ENCODE results near the gene PRPS2.

The PRPS2 gene

DNA sequence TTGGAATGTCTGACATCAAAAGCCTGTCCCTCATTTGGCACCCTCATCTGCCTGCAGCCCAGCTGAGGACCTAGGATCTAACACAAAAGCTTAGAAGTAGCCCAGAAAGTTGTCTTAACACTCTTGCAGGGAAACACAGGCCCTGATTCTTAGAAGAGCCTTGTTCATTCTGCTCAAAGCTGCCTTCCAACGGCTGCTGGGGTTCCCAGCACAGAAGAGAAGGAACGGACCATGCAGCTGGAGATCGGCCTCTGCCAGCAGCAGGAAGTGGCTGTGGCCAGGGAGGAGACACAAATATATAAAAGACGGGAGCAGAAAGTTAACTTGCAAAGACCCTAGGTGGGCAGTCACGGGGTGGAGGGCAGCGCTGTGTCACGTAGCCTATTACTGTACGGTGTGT is 20.4 kb downstream of the PRPS2 start:
- in situ Hi-C loops (cut with MboI; ENCODE audit: low sequenced_read_pairs) = loop anchor here (25.0 kb wide), 1 partner anchor 676 kb away; no protein-coding TSS in a partner anchor

DNA sequence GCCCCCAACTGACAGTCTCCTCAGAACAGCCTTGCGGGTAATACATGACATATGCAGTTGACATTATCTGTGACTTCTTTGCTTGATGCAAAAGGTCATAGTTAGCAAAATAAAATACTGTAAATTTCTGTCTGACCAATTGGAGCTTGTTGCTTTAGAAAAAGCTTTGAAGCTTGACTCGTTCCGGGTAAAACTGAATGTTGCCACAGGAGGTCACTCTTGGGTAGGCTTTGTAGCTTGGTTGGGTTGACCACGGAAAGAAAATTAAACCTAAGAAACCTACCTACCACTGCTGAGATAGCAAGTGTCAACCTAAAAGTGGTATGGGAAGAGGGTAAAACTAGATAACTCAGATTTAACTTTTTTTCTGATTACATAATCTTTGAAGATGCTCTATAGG is 23.2 kb downstream of the PRPS2 start:
- in situ Hi-C loops (cut with MboI; ENCODE audit: low sequenced_read_pairs) = loop anchor here (25.0 kb wide), 1 partner anchor 673 kb away; no protein-coding TSS in a partner anchor

DNA sequence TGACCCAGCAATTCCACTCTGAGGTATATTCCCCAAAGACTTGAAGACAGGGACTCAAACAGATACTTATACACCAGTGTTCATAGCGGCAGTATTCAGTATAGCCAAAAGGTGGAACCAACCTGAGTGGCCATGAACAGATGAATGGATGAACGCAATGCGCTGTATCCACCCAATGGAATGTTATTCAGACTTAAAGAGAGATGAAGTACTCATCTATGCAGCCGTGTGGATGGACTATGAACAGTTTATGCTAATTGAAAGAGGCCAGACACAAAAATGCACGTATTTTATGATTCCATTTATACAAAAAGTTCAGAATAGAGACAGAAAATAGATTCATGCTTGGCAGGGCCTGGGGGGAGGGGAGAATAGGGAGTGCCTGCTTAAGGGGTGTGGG is 26.3 kb downstream of the PRPS2 start:
- in situ Hi-C loops (cut with MboI; ENCODE audit: low sequenced_read_pairs) = loop anchor here (25.0 kb wide), 1 partner anchor 670 kb away; no protein-coding TSS in a partner anchor

DNA sequence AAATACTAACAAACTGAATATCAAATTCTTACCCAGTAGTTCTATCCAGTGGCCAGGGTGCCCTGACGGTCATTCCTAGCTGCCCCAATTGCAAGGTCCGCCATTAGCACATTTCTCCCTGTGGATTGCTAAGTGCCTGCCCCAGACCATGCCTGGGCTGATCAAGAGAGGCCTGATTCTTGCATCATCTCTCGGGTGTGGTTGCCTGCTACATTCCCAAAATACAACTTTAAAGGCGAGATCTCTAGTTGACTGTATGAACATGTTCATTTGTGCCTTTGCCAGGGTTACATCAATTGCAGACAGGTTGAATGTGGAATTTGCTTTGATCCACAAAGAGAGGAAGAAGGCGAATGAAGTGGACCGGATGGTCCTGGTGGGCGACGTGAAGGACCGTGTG is 28.0 kb downstream of the PRPS2 start:
- in situ Hi-C loops (cut with MboI; ENCODE audit: low sequenced_read_pairs) = loop anchor here (25.0 kb wide), 1 partner anchor 668 kb away; no protein-coding TSS in a partner anchor

DNA sequence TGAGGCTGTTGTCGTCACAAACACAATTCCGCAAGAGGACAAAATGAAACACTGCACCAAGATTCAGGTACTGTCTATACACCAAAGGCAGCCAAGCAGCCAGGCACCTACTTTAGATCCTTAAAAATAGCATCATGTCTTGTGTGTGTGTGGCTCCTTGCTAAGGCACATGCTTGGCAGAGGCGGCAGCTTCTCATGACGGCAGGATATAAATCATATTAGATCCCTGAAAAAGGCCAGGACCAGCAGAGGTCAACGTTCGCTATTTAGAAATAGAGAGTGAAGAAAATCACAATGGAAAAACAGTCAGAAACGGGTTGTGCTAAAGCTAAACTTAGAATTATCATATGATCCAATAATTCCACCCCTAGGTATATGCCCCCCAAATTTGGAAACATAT is 29.5 kb downstream of the PRPS2 start:
- in situ Hi-C loops (cut with MboI; ENCODE audit: low sequenced_read_pairs) = loop anchor here (25.0 kb wide), 1 partner anchor 667 kb away; no protein-coding TSS in a partner anchor

DNA sequence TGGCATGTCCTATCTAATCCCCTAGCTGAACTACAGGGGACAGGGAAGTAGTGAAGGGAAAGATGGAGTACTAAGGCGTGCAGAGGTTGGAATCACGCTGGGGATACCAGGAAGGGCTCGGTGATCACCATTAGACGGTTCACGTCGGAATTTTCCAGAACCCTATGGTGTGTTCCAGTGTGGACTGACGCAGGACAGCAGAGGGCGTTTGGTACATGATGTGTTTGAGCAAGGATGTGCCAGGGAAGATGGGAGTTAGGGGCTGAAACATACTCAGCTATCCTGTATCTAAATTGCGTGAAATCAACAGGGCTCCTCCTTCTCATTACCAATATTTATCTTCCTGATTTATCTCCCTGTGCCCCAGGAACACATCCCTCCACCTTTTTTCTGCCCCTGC is 33.7 kb downstream of the PRPS2 start:
- in situ Hi-C loops (cut with MboI; ENCODE audit: low sequenced_read_pairs) = loop anchor here (25.0 kb wide), 1 partner anchor 662 kb away; no protein-coding TSS in a partner anchor

DNA sequence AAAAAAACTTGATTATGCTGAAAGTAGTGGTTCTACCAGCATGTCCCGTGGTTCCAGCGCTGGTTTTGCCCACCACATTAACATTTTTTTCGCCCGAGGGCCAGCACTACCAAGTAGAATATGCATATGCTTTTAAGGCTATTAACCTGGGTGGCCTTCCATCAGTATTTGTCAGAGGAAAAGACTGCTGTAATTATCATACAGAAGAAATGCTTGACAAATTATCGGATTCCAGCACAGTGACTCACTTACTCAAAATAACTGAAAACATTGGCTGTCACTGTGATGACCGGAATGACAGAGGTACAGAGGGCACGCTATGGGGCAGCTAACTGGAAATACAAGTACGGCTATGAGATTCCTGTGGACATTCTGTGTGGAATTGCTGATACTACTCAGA is 34.6 kb downstream of the PRPS2 start:
- in situ Hi-C loops (cut with MboI; ENCODE audit: low sequenced_read_pairs) = no loop called here

DNA sequence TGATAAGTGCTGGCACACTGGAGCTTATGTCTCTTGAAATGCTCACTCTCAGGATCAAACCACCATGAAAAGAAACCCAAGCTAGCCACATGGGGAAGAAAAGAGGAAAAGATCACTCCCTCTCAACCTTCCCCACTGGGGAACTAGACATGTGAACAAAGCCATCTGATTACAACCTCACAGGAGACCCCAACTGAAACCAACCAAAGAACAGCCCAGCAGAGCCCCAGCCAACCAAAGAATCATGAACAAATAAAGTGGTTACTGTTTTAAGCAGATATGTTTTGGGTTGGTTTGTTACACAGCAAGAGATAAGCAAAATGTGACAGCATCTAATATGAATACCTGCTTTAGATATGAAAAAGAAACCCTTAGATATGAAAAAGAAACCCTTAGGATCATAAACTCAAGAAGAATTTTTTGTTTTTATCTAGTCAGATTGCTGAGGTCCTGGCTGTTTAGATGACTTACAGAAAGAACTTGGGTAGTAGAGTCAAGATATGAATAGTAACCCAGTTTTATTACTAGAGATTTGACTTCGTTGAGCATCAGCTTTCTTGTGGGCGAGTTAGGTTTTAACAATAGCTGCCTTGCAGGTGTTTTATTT is 52.0 kb downstream of the PRPS2 start:
- in situ Hi-C loops (cut with MboI; ENCODE audit: low sequenced_read_pairs) = no loop called here

DNA sequence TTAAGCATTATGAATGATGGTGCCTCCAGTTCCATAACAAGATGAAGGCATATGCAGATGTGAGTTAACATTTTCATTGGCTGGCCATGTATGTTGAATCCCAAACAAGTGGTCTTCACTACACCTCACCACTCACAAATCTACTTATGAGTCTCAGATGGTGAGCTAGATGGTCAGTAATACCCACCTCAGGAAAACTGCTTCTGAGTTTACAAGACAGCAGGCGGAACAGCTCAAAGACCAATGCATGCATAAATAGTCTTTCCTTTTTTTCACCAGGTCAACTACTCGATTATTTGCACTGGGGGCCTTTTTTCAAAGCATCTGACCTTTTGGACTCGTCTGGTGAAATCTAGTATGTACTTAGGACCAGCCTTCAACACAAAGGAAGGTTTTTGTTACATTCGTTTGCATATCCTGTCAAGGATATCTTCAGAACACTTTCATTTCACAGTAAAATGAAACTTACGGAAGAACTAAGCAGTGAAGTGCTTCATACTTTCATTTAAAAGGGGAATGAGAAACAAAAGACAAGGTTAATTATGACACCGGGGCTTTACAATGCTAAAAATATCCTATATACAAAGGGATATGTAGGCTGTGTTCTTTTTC is 52.6 kb downstream of the PRPS2 start:
- in situ Hi-C loops (cut with MboI; ENCODE audit: low sequenced_read_pairs) = no loop called here

DNA sequence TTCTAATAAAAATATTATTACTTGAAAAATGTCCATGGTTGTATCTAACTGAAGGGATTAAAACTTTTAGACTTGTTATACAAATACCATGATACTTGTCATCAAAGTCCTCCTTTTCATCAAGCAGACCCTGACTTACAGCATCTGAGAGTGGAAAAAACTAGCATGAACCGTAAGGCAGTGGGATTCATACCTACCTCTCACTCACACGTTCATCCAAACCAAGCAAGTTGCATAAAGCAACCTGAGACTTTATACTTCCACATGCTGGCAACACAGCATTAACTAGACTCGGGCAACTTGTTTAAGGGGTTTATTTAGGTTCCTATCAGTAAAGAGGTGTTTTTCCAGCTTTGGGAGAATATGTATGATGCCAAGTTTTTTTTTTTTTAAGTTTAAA is 53.1 kb downstream of the PRPS2 start:
- in situ Hi-C loops (cut with MboI; ENCODE audit: low sequenced_read_pairs) = no loop called here

DNA sequence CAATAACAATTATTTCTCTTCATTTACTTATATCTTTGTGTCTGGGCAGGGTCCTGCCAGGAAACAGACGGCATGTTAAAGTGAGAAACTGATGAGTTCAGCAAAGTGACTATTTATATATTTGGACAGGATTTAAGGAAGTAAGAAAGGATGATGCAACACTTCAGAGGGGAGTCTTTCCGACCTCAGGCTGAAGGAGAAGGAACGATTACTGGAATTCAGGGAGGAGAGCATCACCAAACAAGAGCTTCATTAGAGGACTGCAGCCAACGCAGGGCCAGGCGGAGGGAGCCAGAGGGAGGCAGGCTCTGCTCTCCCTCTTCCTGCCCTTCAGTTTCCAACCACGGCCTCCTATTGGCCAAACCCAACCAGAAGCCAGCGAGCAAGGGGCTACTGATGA is 74.1 kb downstream of the PRPS2 start:
- in situ Hi-C loops (cut with MboI; ENCODE audit: low sequenced_read_pairs) = no loop called here

DNA sequence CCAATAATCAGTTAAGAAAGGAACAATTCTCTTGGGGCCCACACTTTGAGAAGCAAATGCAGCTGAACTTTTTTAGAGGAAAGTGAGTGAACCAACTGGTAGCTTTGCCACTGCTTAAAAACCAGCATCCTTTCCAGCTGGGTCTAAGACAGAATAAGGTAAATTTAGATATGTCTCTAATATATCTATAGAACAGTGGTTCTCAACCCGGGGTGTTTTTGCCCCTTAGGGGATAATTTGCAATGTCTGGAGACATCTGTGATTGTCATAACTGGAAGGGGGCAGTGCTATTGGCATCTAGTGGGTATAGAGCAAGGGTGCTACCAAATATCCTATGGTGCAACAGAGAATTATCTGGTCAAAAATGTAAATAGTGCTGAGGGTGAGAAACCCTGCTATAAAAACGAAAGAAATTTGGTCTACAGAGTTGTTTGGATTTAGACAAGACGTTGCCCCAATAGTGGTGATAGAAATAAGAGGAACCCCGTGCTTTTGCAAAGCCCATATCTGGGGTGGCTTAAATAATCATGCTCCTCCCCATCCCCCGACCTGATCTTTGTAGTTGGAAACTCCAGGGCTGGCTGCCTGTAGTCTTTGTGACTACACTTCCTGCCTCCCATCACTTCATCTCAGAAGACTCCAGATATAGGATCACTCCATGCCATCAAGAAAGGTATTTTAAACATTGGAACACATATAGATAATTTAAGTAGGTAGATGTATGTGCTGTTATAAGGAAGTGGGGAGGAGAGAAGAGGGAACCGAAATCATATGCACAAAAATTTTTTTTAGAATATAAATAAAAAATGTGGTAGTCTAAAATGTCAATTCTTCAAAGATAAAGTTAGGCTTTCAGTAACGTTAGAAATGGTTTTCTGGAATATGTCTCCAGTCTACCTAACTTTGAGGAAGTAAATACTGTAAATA is 75.5 kb downstream of the PRPS2 start, which contains the start of gene TLR7:
Gene TLR7, plus strand, starts transcription at position 622 of the 927 bp plus-strand sequence. CDS start 507 bp downstream, outside the sequence.
- in situ Hi-C loops (cut with MboI; ENCODE audit: low sequenced_read_pairs) = no loop called here

DNA sequence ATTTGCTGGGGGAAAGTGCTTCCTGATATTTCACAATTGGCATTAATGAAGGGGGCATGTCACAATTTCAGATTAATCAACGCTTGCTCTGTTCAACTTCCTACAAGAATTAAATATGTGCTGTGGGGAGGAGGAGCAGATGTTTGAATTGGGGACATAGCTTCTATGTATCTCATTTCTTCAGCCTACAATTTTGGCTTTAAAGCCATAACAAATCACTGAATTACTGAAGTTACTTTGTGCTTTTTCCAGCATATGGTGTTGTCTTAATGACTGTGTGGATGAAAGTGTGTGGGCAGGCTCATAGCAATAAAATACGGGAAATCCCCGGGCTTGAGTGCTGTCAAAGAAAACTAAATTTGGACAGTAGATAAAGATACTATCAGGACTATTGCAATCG is 76.5 kb downstream of the PRPS2 start:
- in situ Hi-C loops (cut with MboI; ENCODE audit: low sequenced_read_pairs) = no loop called here

DNA sequence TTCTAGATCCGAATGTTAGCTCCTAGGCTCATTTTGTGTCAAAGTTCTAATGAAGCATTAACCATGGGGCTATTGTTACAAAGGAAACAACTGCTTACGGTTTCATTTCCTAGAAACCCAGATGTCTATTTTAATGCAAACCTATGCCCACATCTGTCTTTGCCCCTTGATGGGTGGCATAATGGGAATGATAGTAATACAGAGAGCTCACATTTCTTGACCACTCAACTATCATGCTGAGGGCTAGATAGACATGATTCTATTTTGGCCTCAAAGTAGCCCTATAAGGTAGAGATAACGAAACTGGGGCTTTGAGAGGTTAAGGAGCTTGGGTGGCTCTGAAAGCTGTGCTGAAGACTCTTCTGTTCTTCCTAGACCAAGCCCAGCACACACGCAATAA is 77.5 kb downstream of the PRPS2 start:
- in situ Hi-C loops (cut with MboI; ENCODE audit: low sequenced_read_pairs) = no loop called here

DNA sequence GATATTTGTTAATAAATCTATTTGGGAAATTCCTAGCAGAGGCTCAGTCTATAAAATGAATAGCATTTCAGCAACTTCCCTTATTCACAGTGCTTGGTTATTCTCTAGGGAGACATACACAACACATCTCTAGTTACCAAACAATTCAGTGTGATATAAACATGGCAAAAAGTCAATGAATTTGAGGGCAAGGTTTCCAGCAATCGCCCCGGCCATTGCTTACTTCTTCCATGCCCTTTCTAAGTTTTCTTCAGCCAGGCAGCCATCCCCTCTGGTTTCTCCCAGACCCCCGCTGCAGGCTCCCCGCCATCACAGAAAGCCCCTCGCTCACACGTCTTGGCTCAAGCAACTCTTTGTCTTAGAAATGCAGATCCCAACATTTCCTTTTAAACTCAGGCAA is 80.0 kb downstream of the PRPS2 start:
- in situ Hi-C loops (cut with MboI; ENCODE audit: low sequenced_read_pairs) = no loop called here

DNA sequence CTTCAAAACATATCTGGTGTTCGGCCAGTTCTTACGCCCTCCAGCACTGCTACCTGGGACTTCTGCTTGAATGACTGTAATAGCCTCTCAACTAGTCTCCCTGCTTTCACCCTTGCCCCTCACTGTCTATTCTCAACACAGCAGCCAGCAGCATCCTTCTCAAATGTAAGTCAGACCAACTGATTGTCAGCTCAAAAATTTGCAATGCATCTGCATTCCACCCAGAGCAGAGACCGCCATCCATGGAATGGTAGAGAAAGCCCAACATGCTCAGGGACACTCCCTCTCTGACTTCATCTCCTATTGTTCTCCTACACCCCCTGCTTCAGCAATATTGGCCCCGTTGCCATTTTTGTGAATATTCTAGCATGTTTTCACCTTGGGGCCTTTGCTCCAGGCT is 81.5 kb downstream of the PRPS2 start:
- in situ Hi-C loops (cut with MboI; ENCODE audit: low sequenced_read_pairs) = no loop called here
